Astrocyte (in vitro differentiated cells and primary cell): ENCODE results near the gene POLD3. TPM values are rescaled to one million over a fixed set of nuclear protein-coding genes. Genes with fewer than 3 reads are reported as not detected.

ENCODE experiments used
- DNase-seq: peaks from one replicate; pipeline ENCODE4 v3.0.0-alpha.2; 2010; ENCODE audit warnings: low read depth
- FAIRE-seq: peaks from 2 replicates; lab custom pipeline; 2011; peaks lifted over from hg19 to GRCh38; lab: Jason Lieb, UNC
- H2AFZ ChIP-seq: 2 replicates; pipeline ENCODE4 v1.6.0; 2012; ENCODE audit warnings: low read depth, low read length, inconsistent platforms
- H3K27ac ChIP-seq: 2 replicates; pipeline ENCODE4 v1.5.1; 2011; ENCODE audit warnings: low read depth, low read length, inconsistent platforms
- H3K27me3 ChIP-seq: 2 replicates; pipeline ENCODE4 v1.6.0; 2011; ENCODE audit warnings: low read length, inconsistent platforms; ENCODE audit not compliant: insufficient read depth
- H3K36me3 ChIP-seq: 2 replicates; pipeline ENCODE4 v1.5.1; 2011; ENCODE audit warnings: low read length, inconsistent platforms; ENCODE audit not compliant: insufficient read depth
- H3K4me1 ChIP-seq: 2 replicates; pipeline ENCODE4 v1.5.1; 2011; ENCODE audit warnings: low read length, inconsistent platforms; ENCODE audit not compliant: insufficient read depth
- H3K4me2 ChIP-seq: 2 replicates; pipeline ENCODE4 v1.6.0; 2012; ENCODE audit warnings: low read length, inconsistent platforms
- H3K4me3 ChIP-seq: 2 replicates; pipeline ENCODE4 v1.5.1; 2011; ENCODE audit warnings: low read depth, mild to moderate bottlenecking, low read length, inconsistent platforms; ENCODE audit not compliant: insufficient read depth
- H3K79me2 ChIP-seq: 2 replicates; pipeline ENCODE4 v1.6.0; 2012; ENCODE audit warnings: mild to moderate bottlenecking, low read length, inconsistent platforms; ENCODE audit not compliant: insufficient read depth
- H3K9ac ChIP-seq: 2 replicates; pipeline ENCODE4 v1.6.0; 2012; ENCODE audit warnings: mild to moderate bottlenecking, low read length, inconsistent platforms
- H3K9me3 ChIP-seq: 2 replicates; pipeline ENCODE4 v1.5.1; 2012; ENCODE audit warnings: low read depth, mild to moderate bottlenecking, low read length, inconsistent platforms; ENCODE audit not compliant: insufficient read depth
- H4K20me1 ChIP-seq: 2 replicates; pipeline ENCODE4 v1.6.0; 2012; ENCODE audit warnings: low read length, inconsistent platforms; ENCODE audit not compliant: insufficient read depth
- H3K27ac Mint-ChIP-seq: one replicate; pipeline ENCODE4 v1.8.0; 2021; ENCODE audit warnings: mild to moderate bottlenecking, mixed read lengths; ENCODE audit not compliant: unreplicated experiment
- H3K27me3 Mint-ChIP-seq: one replicate; pipeline ENCODE4 v1.8.0; 2021; ENCODE audit warnings: low read depth, mixed read lengths; ENCODE audit not compliant: unreplicated experiment
- H3K36me3 Mint-ChIP-seq: one replicate; pipeline ENCODE4 v1.8.0; 2021; ENCODE audit warnings: low read depth, mixed read lengths; ENCODE audit not compliant: unreplicated experiment
- H3K4me1 Mint-ChIP-seq: one replicate; pipeline ENCODE4 v1.8.0; 2021; ENCODE audit warnings: low read depth, mixed read lengths; ENCODE audit not compliant: unreplicated experiment
- H3K4me3 Mint-ChIP-seq: one replicate; pipeline ENCODE4 v1.8.0; 2021; ENCODE audit warnings: mild to moderate bottlenecking, moderate library complexity, mixed read lengths; ENCODE audit not compliant: unreplicated experiment
- H3K9me3 Mint-ChIP-seq: one replicate; pipeline ENCODE4 v1.8.0; 2021; ENCODE audit warnings: mild to moderate bottlenecking, mixed read lengths; ENCODE audit not compliant: unreplicated experiment
- CTCF ChIP-seq: IDR thresholded peaks from 2 replicates; pipeline ENCODE4 v1.5.1; 2011; ENCODE audit warnings: low read depth, mild to moderate bottlenecking, inconsistent platforms, low read length, moderate library complexity; ENCODE audit not compliant: insufficient read depth
- EZH2 ChIP-seq: IDR thresholded peaks from 2 replicates; pipeline ENCODE4 v1.6.1; 2012; ENCODE audit warnings: mild to moderate bottlenecking, low read length, inconsistent platforms; ENCODE audit not compliant: insufficient read depth
- total RNA-seq: library from RNA; stranded (reverse); gene quantifications from 2 replicates; pipeline ENCODE4 v1.2.1, GENCODE V29; 2021

Gene POLD3
- total RNA-seq, 1 donor from 2014 or later: 6.5 TPM

GRCh38 chr11:74574563-74574962 is 17.8 kb upstream of the POLD3 start:
- FAIRE-seq: no peak
- peaks cover 9% of the 10 kb centered on the region for H3K27me3 ChIP-seq
- no peaks in the 10 kb centered on the region for H3K9me3 ChIP-seq
- no peak for DNase-seq
- no peaks in the 10 kb centered on the region for H3K4me1 ChIP-seq
- H4K20me1 ChIP-seq: no peaks in the 10 kb centered on the region
- H3K27ac Mint-ChIP-seq: no peak overlapping the region
- no peak overlapping the region for H3K27ac ChIP-seq
- no peak overlapping the region for H2AFZ ChIP-seq
- H3K9me3 Mint-ChIP-seq: no peaks in the 10 kb centered on the region
- no peak overlapping the region for H3K9ac ChIP-seq
- H3K4me3 Mint-ChIP-seq: no peak overlapping the region
- H3K36me3 ChIP-seq: no peaks in the 10 kb centered on the region
- H3K4me2 ChIP-seq: no peak overlapping the region
- H3K4me1 Mint-ChIP-seq: no peaks in the 10 kb centered on the region
- H3K27me3 Mint-ChIP-seq: peaks cover 8% of the 10 kb centered on the region
- no peak overlapping the region for H3K4me3 ChIP-seq
- no peak for TF ChIP-seq EZH2
- TF ChIP-seq CTCF: no peak
- H3K36me3 Mint-ChIP-seq: no peaks in the 10 kb centered on the region
- no peaks in the 10 kb centered on the region for H3K79me2 ChIP-seq

- no peak overlapping the region for H3K9ac ChIP-seq
- no peak overlapping the region for H3K27ac ChIP-seq
- H3K4me3 Mint-ChIP-seq: no peak overlapping the region
- H2AFZ ChIP-seq: no peak overlapping the region
- no peaks in the 10 kb centered on the region for H3K4me1 ChIP-seq
- no peaks in the 10 kb centered on the region for H3K9me3 Mint-ChIP-seq
- H3K9me3 ChIP-seq: no peaks in the 10 kb centered on the region
- H3K27me3 Mint-ChIP-seq: peaks cover 8% of the 10 kb centered on the region
- no peaks in the 10 kb centered on the region for H3K36me3 Mint-ChIP-seq
- H3K79me2 ChIP-seq: no peaks in the 10 kb centered on the region
- H3K36me3 ChIP-seq: no peaks in the 10 kb centered on the region
- H3K4me2 ChIP-seq: no peak overlapping the region
- peaks cover 9% of the 10 kb centered on the region for H3K27me3 ChIP-seq
- peaks cover 3% of the 10 kb centered on the region for H3K4me1 Mint-ChIP-seq
- no peaks in the 10 kb centered on the region for H4K20me1 ChIP-seq
- TF ChIP-seq EZH2 (no peak), CTCF (no peak)
- DNase-seq (no peak), FAIRE-seq (no peak)
- no peak overlapping the region for H3K4me3 ChIP-seq
- H3K27ac Mint-ChIP-seq: no peak overlapping the region
These were observed 16.4 kb upstream of the POLD3 start for GRCh38 chr11:74575999-74576398.

GRCh38 chr11:74577181-74577580 is 15.2 kb upstream of the POLD3 start:
- H3K4me1 Mint-ChIP-seq: peaks cover 3% of the 10 kb centered on the region
- Histone ChIP-seq H2AFZ (no peak overlapping the region), H3K27me3 (peaks cover 9% of the 10 kb centered on the region), H3K4me2 (no peak overlapping the region), H3K27ac (no peak overlapping the region), H3K79me2 (no peaks in the 10 kb centered on the region), H3K4me1 (no peaks in the 10 kb centered on the region), H3K9ac (no peak overlapping the region), H3K36me3 (no peaks in the 10 kb centered on the region), H3K4me3 (no peak overlapping the region), H4K20me1 (no peaks in the 10 kb centered on the region), H3K9me3 (no peaks in the 10 kb centered on the region)
- no peak for DNase-seq
- H3K9me3 Mint-ChIP-seq: no peaks in the 10 kb centered on the region
- TF ChIP-seq EZH2 (no peak), CTCF (no peak)
- H3K27ac Mint-ChIP-seq: no peak overlapping the region
- no peaks in the 10 kb centered on the region for H3K36me3 Mint-ChIP-seq
- no peak for FAIRE-seq
- no peak overlapping the region for H3K4me3 Mint-ChIP-seq
- H3K27me3 Mint-ChIP-seq: peaks cover 8% of the 10 kb centered on the region
